ENCODE results near the gene KIF17. TPM values are rescaled to one million over a fixed set of nuclear protein-coding genes. Genes with fewer than 3 reads are reported as not detected.

KIF17 gene
- total RNA-seq, 6 donors from 2014 or later = 4.2 to 12.6 (median 8.5) TPM

GRCh38 chr1:20753589-20753988 is 35.8 kb upstream of the KIF17 start:
- 86 to 88% methylated on average over 3 of the region's 3 CpGs for WGBS, 2 donors
- Histone ChIP-seq H3K9me3 (no peaks in the 10 kb centered on the region), H3K27ac (no peak overlapping the region), H3K36me3 (peaks cover 21 to 80% (median 52%) of the 10 kb centered on the region in 4 donors), H3K4me1 (no peaks in the 10 kb centered on the region), H3K4me3 (no peak overlapping the region), H3K27me3 (no peaks in the 10 kb centered on the region)
- no peak for TF ChIP-seq EP300 (IDR thresholded peaks at IDR 0.05)
- TF ChIP-seq CTCF (IDR thresholded peaks at IDR 0.05) = no peak
- TF ChIP-seq POLR2AphosphoS5 (IDR thresholded peaks at IDR 0.05) = no peak
- no peak for TF ChIP-seq POLR2A (IDR thresholded peaks at IDR 0.05)
- DNase-seq = no peak
- no peak for ATAC-seq (ENCODE audit: low FRiP score in 2 of 2)

- H3K9me3 ChIP-seq = no peaks in the 10 kb centered on the region
- 91 to 92% methylated on average over 3 of the region's 3 CpGs for WGBS, 2 donors
- TF ChIP-seq CTCF (IDR thresholded peaks at IDR 0.05) (no peak), POLR2AphosphoS5 (IDR thresholded peaks at IDR 0.05) (no peak), POLR2A (IDR thresholded peaks at IDR 0.05) (no peak)
- no peaks in the 10 kb centered on the region for H3K27me3 ChIP-seq
- no peak overlapping the region for H3K27ac ChIP-seq
- H3K4me1 ChIP-seq = no peaks in the 10 kb centered on the region
- peaks cover 36 to 80% (median 56%) of the 10 kb centered on the region in 4 donors for H3K36me3 ChIP-seq
- DNase-seq (no peak), ATAC-seq (ENCODE audit: low FRiP score in 2 of 2) (no peak)
- H3K4me3 ChIP-seq = no peak overlapping the region
These were observed 33.7 kb upstream of the KIF17 start for GRCh38 chr1:20751462-20751990.

DNA sequence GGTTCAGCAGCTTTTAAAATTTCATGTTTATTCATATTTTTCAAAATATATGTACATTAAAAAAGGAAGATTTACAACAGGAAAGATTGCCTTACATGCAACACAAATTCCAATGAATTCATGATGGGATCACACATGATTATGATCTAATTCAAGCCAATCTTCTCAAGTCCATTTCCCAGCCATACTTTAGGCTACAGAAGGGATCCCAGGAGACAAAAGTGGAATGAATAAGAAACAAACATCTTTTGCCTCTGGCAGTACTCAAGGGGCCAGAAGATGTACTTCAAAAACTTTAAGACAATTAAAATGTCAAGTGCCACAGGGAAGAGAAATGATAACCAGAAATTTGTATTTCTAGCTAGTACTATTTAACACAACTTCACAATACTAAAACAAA is 24.9 kb upstream of the KIF17 start:
- Histone ChIP-seq H3K9me3 (no peaks in the 10 kb centered on the region), H3K27me3 (no peaks in the 10 kb centered on the region), H3K27ac (no peak overlapping the region), H3K36me3 (peaks cover 48 to 97% (median 58%) of the 10 kb centered on the region in 4 donors), H3K4me3 (no peak overlapping the region), H3K4me1 (no peaks in the 10 kb centered on the region)
- ATAC-seq (ENCODE audit: low FRiP score in 2 of 2) = no peak
- TF ChIP-seq CTCF (IDR thresholded peaks at IDR 0.05) (no peak), POLR2AphosphoS5 (IDR thresholded peaks at IDR 0.05) (no peak), EP300 (IDR thresholded peaks at IDR 0.05) (no peak), POLR2A (IDR thresholded peaks at IDR 0.05) (no peak)
- no peak for DNase-seq

DNA sequence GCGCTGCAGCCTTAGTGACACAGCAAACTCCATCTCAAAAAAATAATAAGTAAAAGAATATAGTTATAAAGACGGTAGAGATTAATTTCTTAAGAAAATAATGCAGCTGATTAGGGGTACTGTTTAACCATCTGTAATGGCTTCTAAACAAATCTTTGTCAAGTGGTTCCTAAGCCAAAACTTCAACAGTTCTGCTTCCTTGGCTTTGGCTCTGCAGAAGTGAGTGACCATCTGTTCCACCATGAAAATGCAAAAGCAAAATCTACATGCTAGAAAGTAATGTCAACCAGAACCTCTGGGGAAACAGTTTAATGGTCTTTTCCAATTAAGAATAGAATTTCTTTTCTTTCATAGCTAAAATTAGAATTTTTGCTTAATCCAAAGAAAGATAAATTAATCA is 23.0 kb upstream of the KIF17 start:
- Histone ChIP-seq H3K36me3 (peaks cover 31 to 87% (median 41%) of the 10 kb centered on the region in 4 donors), H3K9me3 (no peaks in the 10 kb centered on the region), H3K4me3 (no peak overlapping the region), H3K27ac (no peak overlapping the region), H3K4me1 (no peaks in the 10 kb centered on the region), H3K27me3 (no peaks in the 10 kb centered on the region)
- TF ChIP-seq EP300 (IDR thresholded peaks at IDR 0.05) (no peak), POLR2A (IDR thresholded peaks at IDR 0.05) (no peak), CTCF (IDR thresholded peaks at IDR 0.05) (no peak), POLR2AphosphoS5 (IDR thresholded peaks at IDR 0.05) (no peak)
- no peak for ATAC-seq (ENCODE audit: low FRiP score in 2 of 2)
- 92% methylated on average over 2 of the region's 2 CpGs for WGBS, 2 donors
- DNase-seq = no peak

DNA sequence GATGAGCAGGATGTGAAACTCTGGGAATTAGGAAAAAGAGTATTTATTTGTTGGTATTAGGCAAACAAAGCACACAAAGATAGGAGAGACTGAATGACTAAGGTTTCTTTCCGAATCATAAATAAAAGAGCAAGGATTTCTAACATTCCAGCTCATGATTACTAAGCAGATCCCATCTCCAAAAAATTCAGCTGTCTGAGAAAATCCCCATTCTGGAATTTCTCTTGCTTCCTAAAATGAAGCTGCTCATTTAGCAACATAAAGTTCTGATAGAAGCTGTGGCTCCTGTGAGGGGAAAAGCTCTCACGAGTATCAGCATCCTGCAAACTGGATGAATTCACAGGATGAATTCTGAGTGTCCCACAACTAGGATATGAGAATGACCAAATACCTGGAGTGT is 21.4 kb upstream of the KIF17 start:
- DNase-seq = no peak
- H3K27me3 ChIP-seq = no peaks in the 10 kb centered on the region
- peaks cover 18 to 71% (median 27%) of the 10 kb centered on the region in 4 donors for H3K36me3 ChIP-seq
- WGBS, 2 donors = 75 to 83% methylated on average over 2 of the region's 2 CpGs
- TF ChIP-seq POLR2A (IDR thresholded peaks at IDR 0.05) (no peak), POLR2AphosphoS5 (IDR thresholded peaks at IDR 0.05) (no peak), CTCF (IDR thresholded peaks at IDR 0.05) (no peak), EP300 (IDR thresholded peaks at IDR 0.05) (no peak)
- no peak overlapping the region for H3K4me3 ChIP-seq
- ATAC-seq (ENCODE audit: low FRiP score in 2 of 2) = no peak
- no peaks in the 10 kb centered on the region for H3K4me1 ChIP-seq
- no peak overlapping the region for H3K27ac ChIP-seq
- H3K9me3 ChIP-seq = no peaks in the 10 kb centered on the region

All from upper lobe of left lung (tissue), 6 donors.